DND-41 (cell line): Measurements from ENCODE around the gene SLC6A9.

Experiments used
- CTCF ChIP-seq: IDR thresholded peaks from 2 replicates; pipeline ENCODE4 v1.5.1; 2012; ENCODE audit warnings: borderline replicate concordance, low read length, moderate library complexity, mild to moderate bottlenecking; ENCODE audit not compliant: poor library complexity, severe bottlenecking; ENCODE audit errors: extremely low read depth
- EZH2 ChIP-seq: IDR thresholded peaks from 3 replicates; pipeline ENCODE4 v1.6.1; 2012; ENCODE audit warnings: borderline replicate concordance, low read depth, mild to moderate bottlenecking, moderate library complexity, low read length, inconsistent platforms; ENCODE audit not compliant: severe bottlenecking

GRCh38 chr1:43991476-43992231 lies 39.6 kb downstream of the SLC6A9 start, which contains the start of gene CCDC24:
- TF ChIP-seq CTCF (no peak), EZH2 (no peak)
